Pancreas (tissue), 10 donors: ENCODE results near the gene B3GNT3. TPM values are rescaled to one million over a fixed set of nuclear protein-coding genes. Genes with fewer than 3 reads are reported as not detected.
"Not testable (repeated sequence)": the region's sequence is repeated elsewhere in the genome, so short reads cannot be mapped to it uniquely, and the experiment has no call there.

Source experiments
- ATAC-seq, 4 donors: fragments of 200-7000 bp; cut with Tn5 transposase; one replicate each; pipeline versions ENCODE4 v1.8.0 to v1.9.1; 2020; ENCODE audit warnings: mild to moderate bottlenecking in 4 of 4, moderate library complexity in 4 of 4
- DNase-seq, 6 donors: peaks; one replicate each; pipeline ENCODE4 v3.0.0-alpha.2; 2020
- FAIRE-seq: peaks from 2 replicates; lab custom pipeline; 2012; peaks lifted over from hg19 to GRCh38; lab: Jason Lieb, UNC
- H3K27ac ChIP-seq, 4 donors: fragments of 200-600 bp; sonication (generic); 1 replicate in 3 of 4; 2 replicates in 1 of 4; pipeline versions ENCODE4 v1.5.0 to v1.8.0; 2020
- H3K27me3 ChIP-seq, 4 donors: fragments of 200-600 bp; one replicate each; pipeline ENCODE4 v1.8.0; 2021
- H3K36me3 ChIP-seq, 3 donors: fragments of 200-600 bp; sonication (generic) in 1 of 3; one replicate each; pipeline versions ENCODE4 v1.5.0 to v1.8.0; 2020 to 2021
- H3K4me1 ChIP-seq, 3 donors: fragments of 200-600 bp; one replicate each; pipeline ENCODE4 v1.8.0; 2021
- H3K4me3 ChIP-seq, 4 donors: fragments of 200-600 bp; sonication (generic) in 2 of 4; one replicate each; pipeline versions ENCODE4 v1.5.0 to v1.8.0; 2020 to 2021
- H3K9me3 ChIP-seq, 4 donors: fragments of 200-600 bp; one replicate each; pipeline ENCODE4 v1.8.0; 2021
- WGBS, 2 donors: extraction: QIAGEN DNeasy Blood & Tissue Kit; methylation state at CpG; one replicate each; pipeline ENCODE4 v1.1.7; 2013; 5-methylcytosine and 5-hydroxymethylcytosine counted together
- intact Hi-C, 3 donors: fragments of 100-400 bp; cut with DNase I; formaldehyde crosslinking; loops; one replicate each; pipeline versions ENCODE4 v1.11.1 to v1.14.2; 2022
- polyA plus RNA-seq, 2 donors: library from polyadenylated mRNA; stranded (reverse); fragments of 200-250 nt; gene quantifications; one replicate each; pipeline ENCODE4 v1.2.3, GENCODE V29; 2013
- total RNA-seq, 6 donors: library from RNA; stranded (reverse); fragmentation: NEBNext Ultra II Directional in 4 of 6; extraction: Animal tissue kit (Norgen Biotek cat#: 25700) in 4 of 6; gene quantifications; one replicate each; pipeline versions ENCODE4 v1.2.1 to v1.2.4, GENCODE V29; 2021 to 2023
- TF ChIP-seq, protein P1 (sequence below), 4 donors: fragments of 200-600 bp; sonication (generic) in 3 of 4; IDR thresholded peaks; one replicate each; pipeline versions ENCODE4 v1.5.0 to v1.8.0; 2021; ENCODE audit warnings: antibody characterized with exemption in 4 of 4
- donor health status: healthy with polysubstance abuse.
- donor health status: DM: no; HTN: no; CAD: no; lungs with moderate emphysema.
- donor health status: DM: no; HTN: no; CAD: no.
- donor health status: control.
- donor health status: control.
- donor health status: Bipolar disorder and iron deficiency.
- donor health status: DM: yes; HTN: yes; CAD: no.
- donor health status: DM: no; HTN: no; CAD: no.
- donor health status: DM: no; HTN: no; CAD: no.
- donor health status: DM: yes; HTN: yes; CAD: no.

Gene B3GNT3
- total and polyA plus RNA-seq, 8 donors: 1.7 to 6.0 (median 3.2) TPM

GRCh38 chr19:17778968-17779929 is 15.7 kb upstream of the B3GNT3 start:
- TF ChIP-seq, protein P1, sequence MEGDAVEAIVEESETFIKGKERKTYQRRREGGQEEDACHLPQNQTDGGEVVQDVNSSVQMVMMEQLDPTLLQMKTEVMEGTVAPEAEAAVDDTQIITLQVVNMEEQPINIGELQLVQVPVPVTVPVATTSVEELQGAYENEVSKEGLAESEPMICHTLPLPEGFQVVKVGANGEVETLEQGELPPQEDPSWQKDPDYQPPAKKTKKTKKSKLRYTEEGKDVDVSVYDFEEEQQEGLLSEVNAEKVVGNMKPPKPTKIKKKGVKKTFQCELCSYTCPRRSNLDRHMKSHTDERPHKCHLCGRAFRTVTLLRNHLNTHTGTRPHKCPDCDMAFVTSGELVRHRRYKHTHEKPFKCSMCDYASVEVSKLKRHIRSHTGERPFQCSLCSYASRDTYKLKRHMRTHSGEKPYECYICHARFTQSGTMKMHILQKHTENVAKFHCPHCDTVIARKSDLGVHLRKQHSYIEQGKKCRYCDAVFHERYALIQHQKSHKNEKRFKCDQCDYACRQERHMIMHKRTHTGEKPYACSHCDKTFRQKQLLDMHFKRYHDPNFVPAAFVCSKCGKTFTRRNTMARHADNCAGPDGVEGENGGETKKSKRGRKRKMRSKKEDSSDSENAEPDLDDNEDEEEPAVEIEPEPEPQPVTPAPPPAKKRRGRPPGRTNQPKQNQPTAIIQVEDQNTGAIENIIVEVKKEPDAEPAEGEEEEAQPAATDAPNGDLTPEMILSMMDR (IDR thresholded peaks at IDR 0.05): no peak
- H3K4me1 ChIP-seq: no peaks in the 10 kb centered on the region
- FAIRE-seq (no peak), DNase-seq (peak in 1 of 6 donors; percentile 46), ATAC-seq (peak in 2 of 4 donors; percentile 7 to 30)
- intact Hi-C loops: no loop called here
- H3K27me3 ChIP-seq: peaks cover 0 to 5% (median 0%) of the 10 kb centered on the region in 4 donors
- no peaks in the 10 kb centered on the region for H3K9me3 ChIP-seq
- peak overlapping the region in 1 of 4 donors; percentile 25 for H3K4me3 ChIP-seq
- no peaks in the 10 kb centered on the region for H3K36me3 ChIP-seq
- 21 to 26% methylated on average over 25 of the region's 25 CpGs for WGBS, 2 donors
- no peak overlapping the region for H3K27ac ChIP-seq

GRCh38 chr19:17780781-17781180 is 14.2 kb upstream of the B3GNT3 start:
- H3K27ac ChIP-seq: no peak overlapping the region
- TF ChIP-seq, protein P1 (IDR thresholded peaks at IDR 0.05): no peak
- H3K4me3 ChIP-seq: no peak overlapping the region
- no peaks in the 10 kb centered on the region for H3K36me3 ChIP-seq
- DNase-seq: no peak
- no peak for FAIRE-seq
- intact Hi-C loops: no loop called here
- H3K4me1 ChIP-seq: no peaks in the 10 kb centered on the region
- 73 to 84% methylated on average over 2 of the region's 2 CpGs for WGBS, 2 donors
- peaks cover 0 to 5% (median 0%) of the 10 kb centered on the region in 4 donors for H3K27me3 ChIP-seq
- no peaks in the 10 kb centered on the region for H3K9me3 ChIP-seq
- ATAC-seq: no peak

GRCh38 chr19:17783721-17784120 is 11.2 kb upstream of the B3GNT3 start:
- FAIRE-seq, H3K36me3 ChIP-seq, intact Hi-C loops, ATAC-seq, H3K9me3 ChIP-seq, H3K4me3 ChIP-seq, H3K4me1 ChIP-seq, DNase-seq, H3K27ac ChIP-seq, H3K27me3 ChIP-seq: not testable (repeated sequence)
- WGBS, 2 donors: 54 to 64% methylated on average over 5 of the region's 5 CpGs

GRCh38 chr19:17784201-17785008 is 10.5 kb upstream of the B3GNT3 start:
- TF ChIP-seq, protein P1 (IDR thresholded peaks at IDR 0.05): peak; percentile 61 to 71 (median 66)
- 27 to 36% methylated on average over 32 of the region's 32 CpGs for WGBS, 2 donors
- no peaks in the 10 kb centered on the region for H3K9me3 ChIP-seq
- intact Hi-C loops: loop anchor here in 1 of 3 donors (5.0 kb wide), 1 partner anchor 68 kb away; no protein-coding TSS in a partner anchor
- H3K27ac ChIP-seq: no peak overlapping the region
- H3K27me3 ChIP-seq: no peaks in the 10 kb centered on the region
- ATAC-seq: peak in 3 of 4 donors; percentile 77 to 90 (median 78)
- no peak overlapping the region for H3K4me3 ChIP-seq
- no peak for FAIRE-seq
- no peaks in the 10 kb centered on the region for H3K36me3 ChIP-seq
- peak in 5 of 6 donors; percentile 32 to 77 (median 63) for DNase-seq
- H3K4me1 ChIP-seq: no peaks in the 10 kb centered on the region
